ENCODE data around the gene ACADSB.

- TF ChIP-seq, protein P1, sequence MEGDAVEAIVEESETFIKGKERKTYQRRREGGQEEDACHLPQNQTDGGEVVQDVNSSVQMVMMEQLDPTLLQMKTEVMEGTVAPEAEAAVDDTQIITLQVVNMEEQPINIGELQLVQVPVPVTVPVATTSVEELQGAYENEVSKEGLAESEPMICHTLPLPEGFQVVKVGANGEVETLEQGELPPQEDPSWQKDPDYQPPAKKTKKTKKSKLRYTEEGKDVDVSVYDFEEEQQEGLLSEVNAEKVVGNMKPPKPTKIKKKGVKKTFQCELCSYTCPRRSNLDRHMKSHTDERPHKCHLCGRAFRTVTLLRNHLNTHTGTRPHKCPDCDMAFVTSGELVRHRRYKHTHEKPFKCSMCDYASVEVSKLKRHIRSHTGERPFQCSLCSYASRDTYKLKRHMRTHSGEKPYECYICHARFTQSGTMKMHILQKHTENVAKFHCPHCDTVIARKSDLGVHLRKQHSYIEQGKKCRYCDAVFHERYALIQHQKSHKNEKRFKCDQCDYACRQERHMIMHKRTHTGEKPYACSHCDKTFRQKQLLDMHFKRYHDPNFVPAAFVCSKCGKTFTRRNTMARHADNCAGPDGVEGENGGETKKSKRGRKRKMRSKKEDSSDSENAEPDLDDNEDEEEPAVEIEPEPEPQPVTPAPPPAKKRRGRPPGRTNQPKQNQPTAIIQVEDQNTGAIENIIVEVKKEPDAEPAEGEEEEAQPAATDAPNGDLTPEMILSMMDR (IDR thresholded peaks at IDR 0.05) = no peak
- no peak for TF ChIP-seq POLR2A (IDR thresholded peaks at IDR 0.05)
These were observed 53.9 kb downstream of the ACADSB start for GRCh38 chr10:123062726-123063125.
